Vagina (tissue), 2 donors: Measurements from ENCODE around the gene BIRC6. TPM values are rescaled to one million over a fixed set of nuclear protein-coding genes. Genes with fewer than 3 reads are reported as not detected.

ENCODE experiments used
- DNase-seq, 2 donors: peaks; one replicate each; pipeline ENCODE4 v3.0.0-alpha.2; 2017; ENCODE audit errors: extremely low spot score in 2 of 2
- H3K27ac ChIP-seq: fragments of 200-600 bp; sonication (generic); one replicate; pipeline ENCODE4 v1.5.1; 2019
- H3K27me3 ChIP-seq: fragments of 200-600 bp; sonication (generic); one replicate; pipeline ENCODE4 v1.5.1; 2019
- H3K36me3 ChIP-seq, 2 donors: fragments of 200-600 bp; sonication (generic); one replicate each; pipeline ENCODE4 v1.5.1; 2017 to 2019
- H3K4me1 ChIP-seq: fragments of 200-600 bp; sonication (generic); one replicate; pipeline ENCODE4 v1.5.1; 2019
- H3K4me3 ChIP-seq, 2 donors: fragments of 200-600 bp; sonication (generic); 1 replicate in 1 of 2; 2 replicates in 1 of 2; pipeline ENCODE4 v1.5.1; 2016 to 2019
- H3K9me3 ChIP-seq: fragments of 200-600 bp; sonication (generic); one replicate; pipeline ENCODE4 v1.5.1; 2019
- POLR2A ChIP-seq, 2 donors: fragments of 450-650 bp; IDR thresholded peaks; one replicate each; pipeline ENCODE4 v1.6.1; 2017; ENCODE audit warnings: antibody characterized with exemption in 2 of 2, mild to moderate bottlenecking in 2 of 2, moderate library complexity in 2 of 2
- POLR2AphosphoS5 ChIP-seq, 2 donors: sonication (generic); formaldehyde crosslinking; IDR thresholded peaks; one replicate each; pipeline ENCODE4 v1.9.0; 2017; ENCODE audit warnings: antibody characterized with exemption in 2 of 2, mild to moderate bottlenecking in 2 of 2, low read depth in 1 of 2; ENCODE audit not compliant: insufficient read depth in 1 of 2
- intact Hi-C: fragments of 100-400 bp; cut with DNase I; formaldehyde crosslinking; loops from one replicate; pipeline ENCODE4 v1.15.1; 2023
- total RNA-seq: library from RNA; depleted of rRNA; stranded (reverse); fragments of >200 nt; gene quantifications from one replicate; pipeline ENCODE4 v1.2.3, GENCODE V29; 2016
- TF ChIP-seq, protein P1 (sequence below), 3 experiments: fragments of 450-650 bp in 2 of 3; fragments of 200-600 bp in 1 of 3; sonication (generic) in 1 of 3; IDR thresholded peaks; one replicate each; pipeline ENCODE4 v1.5.1; 2017 to 2019; ENCODE audit warnings: antibody characterized with exemption in 3 of 3, mild to moderate bottlenecking in 2 of 3, moderate library complexity in 2 of 3

BIRC6 gene
- total RNA-seq, 1 donor from 2014 or later, result 92.8 TPM

- intact Hi-C loops, result no loop called here
- no peak for TF ChIP-seq POLR2AphosphoS5 (IDR thresholded peaks at IDR 0.05; ENCODE audit: insufficient read depth in 1 of 2, low read depth in 1 of 2)
- TF ChIP-seq, protein P1, sequence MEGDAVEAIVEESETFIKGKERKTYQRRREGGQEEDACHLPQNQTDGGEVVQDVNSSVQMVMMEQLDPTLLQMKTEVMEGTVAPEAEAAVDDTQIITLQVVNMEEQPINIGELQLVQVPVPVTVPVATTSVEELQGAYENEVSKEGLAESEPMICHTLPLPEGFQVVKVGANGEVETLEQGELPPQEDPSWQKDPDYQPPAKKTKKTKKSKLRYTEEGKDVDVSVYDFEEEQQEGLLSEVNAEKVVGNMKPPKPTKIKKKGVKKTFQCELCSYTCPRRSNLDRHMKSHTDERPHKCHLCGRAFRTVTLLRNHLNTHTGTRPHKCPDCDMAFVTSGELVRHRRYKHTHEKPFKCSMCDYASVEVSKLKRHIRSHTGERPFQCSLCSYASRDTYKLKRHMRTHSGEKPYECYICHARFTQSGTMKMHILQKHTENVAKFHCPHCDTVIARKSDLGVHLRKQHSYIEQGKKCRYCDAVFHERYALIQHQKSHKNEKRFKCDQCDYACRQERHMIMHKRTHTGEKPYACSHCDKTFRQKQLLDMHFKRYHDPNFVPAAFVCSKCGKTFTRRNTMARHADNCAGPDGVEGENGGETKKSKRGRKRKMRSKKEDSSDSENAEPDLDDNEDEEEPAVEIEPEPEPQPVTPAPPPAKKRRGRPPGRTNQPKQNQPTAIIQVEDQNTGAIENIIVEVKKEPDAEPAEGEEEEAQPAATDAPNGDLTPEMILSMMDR (IDR thresholded peaks at IDR 0.05), result no peak
- TF ChIP-seq POLR2A (IDR thresholded peaks at IDR 0.05), result no peak
- H3K4me3 ChIP-seq, result no peak overlapping the region
- no peaks in the 10 kb centered on the region for H3K9me3 ChIP-seq
- peaks cover 45% of the 10 kb centered on the region for H3K4me1 ChIP-seq
- no peaks in the 10 kb centered on the region for H3K27me3 ChIP-seq
- no peaks in the 10 kb centered on the region for H3K36me3 ChIP-seq
- DNase-seq, result no peak
- H3K27ac ChIP-seq, result no peak overlapping the region
Measured at GRCh38 chr2:32372519-32373182, 15.8 kb downstream of the BIRC6 start.

DNA sequence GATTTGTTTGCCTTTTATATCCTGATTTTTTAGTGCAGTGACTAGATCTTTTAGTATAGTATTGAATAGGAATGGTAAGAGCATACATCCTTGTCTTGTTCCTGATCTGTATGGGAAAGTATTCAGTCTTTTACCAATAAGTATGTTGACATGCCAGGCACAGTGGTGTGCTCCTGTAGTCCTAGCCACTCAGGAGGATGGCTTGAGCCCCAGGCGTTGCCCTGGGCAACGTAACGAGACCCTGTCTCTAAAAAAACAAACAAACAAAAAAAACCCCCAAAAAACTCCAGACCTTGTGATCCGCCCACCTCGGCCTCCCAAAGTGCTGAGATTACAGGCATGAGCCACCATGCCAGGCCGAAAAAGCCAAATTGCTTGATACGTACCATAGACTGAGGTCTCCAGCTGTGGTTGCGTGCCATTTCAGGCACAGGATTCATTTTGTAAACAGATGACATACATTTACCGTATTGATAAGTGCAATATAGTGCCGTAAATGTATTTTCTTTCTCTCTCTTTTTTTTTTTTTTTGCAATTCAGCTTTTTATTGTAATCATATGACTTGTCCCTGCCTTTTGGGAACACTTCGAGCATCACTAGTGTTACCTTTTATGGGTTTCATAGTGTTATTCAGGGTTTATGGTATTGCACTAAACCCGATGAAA, 18.5 kb downstream of the BIRC6 start:
- Histone ChIP-seq H3K27me3 (no peaks in the 10 kb centered on the region), H3K9me3 (no peaks in the 10 kb centered on the region), H3K36me3 (no peaks in the 10 kb centered on the region), H3K4me1 (peaks cover 36% of the 10 kb centered on the region), H3K27ac (no peak overlapping the region), H3K4me3 (no peak overlapping the region)
- intact Hi-C loops, result no loop called here
- no peak for DNase-seq
- TF ChIP-seq POLR2A (IDR thresholded peaks at IDR 0.05) (no peak), POLR2AphosphoS5 (IDR thresholded peaks at IDR 0.05; ENCODE audit: insufficient read depth in 1 of 2, low read depth in 1 of 2) (no peak)
- TF ChIP-seq, protein P1 (IDR thresholded peaks at IDR 0.05), result no peak

DNA sequence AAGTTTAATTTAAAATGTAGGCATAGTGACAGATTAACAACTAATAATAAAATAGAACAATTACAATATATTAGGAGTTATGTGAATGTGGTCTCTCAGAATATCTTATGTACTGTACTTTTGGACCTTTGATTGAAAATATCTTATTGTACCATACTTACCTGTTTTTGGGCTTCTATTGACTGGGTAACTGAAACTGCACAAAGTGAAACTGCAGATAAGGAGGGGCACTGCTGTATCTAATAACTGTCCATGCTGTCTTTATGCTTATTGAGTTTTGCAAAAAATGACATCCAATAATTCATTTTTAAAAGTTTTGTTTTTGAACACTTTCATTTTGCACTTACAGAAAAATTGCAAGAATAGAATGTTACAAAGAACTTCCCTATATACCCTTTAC, 19.9 kb downstream of the BIRC6 start:
- H3K4me1 ChIP-seq, result peaks cover 31% of the 10 kb centered on the region
- no peaks in the 10 kb centered on the region for H3K27me3 ChIP-seq
- no peak for DNase-seq
- intact Hi-C loops, result no loop called here
- no peaks in the 10 kb centered on the region for H3K36me3 ChIP-seq
- TF ChIP-seq POLR2A (IDR thresholded peaks at IDR 0.05) (no peak), POLR2AphosphoS5 (IDR thresholded peaks at IDR 0.05; ENCODE audit: insufficient read depth in 1 of 2, low read depth in 1 of 2) (no peak)
- TF ChIP-seq, protein P1 (IDR thresholded peaks at IDR 0.05), result no peak
- no peaks in the 10 kb centered on the region for H3K9me3 ChIP-seq
- no peak overlapping the region for H3K27ac ChIP-seq
- H3K4me3 ChIP-seq, result no peak overlapping the region

GRCh38 chr2:32377928-32378327, 21.1 kb downstream of the BIRC6 start:
- H3K27me3 ChIP-seq, result no peaks in the 10 kb centered on the region
- DNase-seq, result no peak
- H3K4me1 ChIP-seq, result peaks cover 30% of the 10 kb centered on the region

More at GRCh38 chr2:32377928-32378327, 21.1 kb downstream of the BIRC6 start:
- Histone ChIP-seq H3K36me3 (peaks cover 0 to 6% of the 10 kb centered on the region in 2 donors), H3K9me3 (no peaks in the 10 kb centered on the region), H3K27ac (no peak overlapping the region), H3K4me3 (no peak overlapping the region)
- no peak for TF ChIP-seq POLR2A (IDR thresholded peaks at IDR 0.05)
- TF ChIP-seq POLR2AphosphoS5 (IDR thresholded peaks at IDR 0.05; ENCODE audit: insufficient read depth in 1 of 2, low read depth in 1 of 2), result no peak
- TF ChIP-seq, protein P1 (IDR thresholded peaks at IDR 0.05), result no peak
- intact Hi-C loops, result no loop called here
